Adrenal gland (tissue), 19 donors: ENCODE measurements around the gene C2orf42. TPM values are rescaled to one million over a fixed set of nuclear protein-coding genes. Genes with fewer than 3 reads are reported as not detected.

ENCODE experiments used
- DNase-seq, 7 donors: peaks; one replicate each; pipeline ENCODE4 v3.0.0-alpha.2; 2019 to 2020
- H3K27ac ChIP-seq, 5 donors: fragments of 200-600 bp; sonication (generic) in 4 of 5; 1 replicate in 3 of 5; 2 replicates in 2 of 5; pipeline versions ENCODE4 v1.5.1 to v1.8.0; 2016 to 2020; ENCODE audit warnings: mild to moderate bottlenecking in 1 of 5
- H3K27me3 ChIP-seq: fragments of 200-600 bp; 2 replicates; pipeline ENCODE4 v1.8.0; 2021
- H3K36me3 ChIP-seq, 2 donors: fragments of 200-600 bp; replicated peaks in 1 of 2; 1 replicate in 1 of 2; 2 replicates in 1 of 2; pipeline versions ENCODE4 v1.5.1 to v1.8.0; 2018 to 2022
- H3K4me1 ChIP-seq, 2 donors: fragments of 200-600 bp; replicated peaks in 1 of 2; 1 replicate in 1 of 2; 2 replicates in 1 of 2; pipeline versions ENCODE4 v1.5.1 to v1.8.0; 2018 to 2021
- H3K4me3 ChIP-seq, 4 donors: fragments of 200-600 bp; sonication (generic) in 3 of 4; one replicate each; pipeline ENCODE4 v1.5.1; 2016 to 2018
- H3K9me3 ChIP-seq, 3 donors: fragments of 200-600 bp; sonication (generic) in 1 of 3; replicated peaks in 1 of 3; 1 replicate in 2 of 3; 2 replicates in 1 of 3; pipeline versions ENCODE4 v1.5.1 to v1.8.0; 2016 to 2021
- CTCF ChIP-seq, 6 experiments: fragments of 450-650 bp in 4 of 6; fragments of 200-600 bp in 2 of 6; sonication (generic) in 1 of 6; IDR thresholded peaks; 1 replicate in 5 of 6; 2 replicates in 1 of 6; pipeline versions ENCODE4 v1.5.1 to v1.8.0; 2016 to 2021; ENCODE audit warnings: antibody characterized with exemption in 6 of 6, mild to moderate bottlenecking in 2 of 6, moderate library complexity in 1 of 6
- POLR2A ChIP-seq, 2 donors: fragments of 450-650 bp; IDR thresholded peaks; one replicate each; pipeline ENCODE4 v1.6.1; 2017; ENCODE audit warnings: antibody characterized with exemption in 2 of 2, mild to moderate bottlenecking in 2 of 2, moderate library complexity in 1 of 2
- WGBS, 4 donors: extraction: QIAGEN DNeasy Blood & Tissue Kit in 2 of 4; methylation state at CpG; one replicate each; pipeline versions ENCODE4 v1.1.5 to v1.1.7; 2013 to 2017; 5-methylcytosine and 5-hydroxymethylcytosine counted together
- intact Hi-C, 2 donors: fragments of 100-400 bp; cut with DNase I; formaldehyde crosslinking; loops; one replicate each; pipeline versions ENCODE4 v1.14.1 to v1.15.0; 2022 to 2023
- long read RNA-seq, 10 donors: library from polyadenylated mRNA in 3 of 10; unstranded in 2 of 10; stranded (forward) in 1 of 10; transcript quantifications; one replicate each; pipeline ENCODE4 v2.0.0 and lab custom pipeline, GENCODE V29; 2021 to 2026
- polyA plus RNA-seq, 3 donors: library from polyadenylated mRNA; stranded (reverse); fragments of 200-250 nt in 2 of 3; fragments of 350-450 nt in 1 of 3; fragmentation: Illumina TruSeq in 1 of 3; extraction: RNeasy Lipid Tissue Mini Kit (QIAGEN cat#74804) in 1 of 3; gene quantifications; one replicate each; pipeline ENCODE4 v1.2.3, GENCODE V29; 2013 to 2014
- total RNA-seq, 9 donors: library from RNA; depleted of rRNA in 4 of 9; stranded (reverse); fragments of >200 nt in 4 of 9; fragments of 120-200 nt in 1 of 9; fragmentation: NEBNext Ultra II Directional in 1 of 9; extraction: Animal tissue kit (Norgen Biotek cat#: 25700) in 1 of 9; gene quantifications; one replicate each; pipeline versions ENCODE4 v1.1.0 to v1.2.4, GENCODE V29; 2013 to 2023
- donor health status: healthy with polysubstance abuse.
- donor health status: Bipolar disorder and iron deficiency.
- donor health status: DM: yes; HTN: yes; CAD: no.
- donor health status: DM: no; HTN: no; CAD: no.
- donor health status: DM: no; HTN: no; CAD: no.
- donor health status: DM: yes; HTN: yes; CAD: no.

C2orf42 gene
- total RNA-seq (10 to 100 TPM; 14.7 to 33.7 (median 19.6) TPM), polyA plus RNA-seq (10 to 100 TPM in 2 of 3 donors, 1 to 10 TPM in 1; 8.0 to 13.7 (median 13.5) TPM)
- long read RNA-seq, donor 1, partial matches to known transcripts, result 0 of 1 reads
- long read RNA-seq, donor 1, other reads (novel, unspliced or antisense), result 0 of 1 reads
- long read RNA-seq, donor 2, partial matches to known transcripts, result 0 of 1 reads
- long read RNA-seq, donor 2, other reads (novel, unspliced or antisense), result 0 of 1 reads
- long read RNA-seq, donor 3, partial matches to known transcripts, result 0 of 1 reads
- long read RNA-seq, donor 3, other reads (novel, unspliced or antisense), result 0 of 1 reads
- long read RNA-seq, donor 4, partial matches to known transcripts, result 0 of 4 reads
- long read RNA-seq, donor 4, other reads (novel, unspliced or antisense), result 3 of 4 reads
- long read RNA-seq, donor 5, transcript C2orf42-201 (10 exons, 2,581 nt), result major isoform, 7 of 21 reads
- long read RNA-seq, donor 5, partial matches to known transcripts, result 1 of 21 reads
- long read RNA-seq, donor 5, other reads (novel, unspliced or antisense), result 13 of 21 reads
- long read RNA-seq, donor 6, partial matches to known transcripts, result 0 of 1 reads
- long read RNA-seq, donor 6, other reads (novel, unspliced or antisense), result 0 of 1 reads
- long read RNA-seq, donor 7, result 0 reads
- long read RNA-seq, donor 8, result 0 reads
- long read RNA-seq, donor 9, result 0 reads
- long read RNA-seq, donor 10, result 0 reads

- WGBS, 4 donors, result 0 to 2% (median 1%) methylated on average over 13 to 60 of the region's 60 CpGs
- intact Hi-C loops, result no loop called here
Measured at GRCh38 chr2:70190418-70191243, at the start of gene C2orf42. TSS of gene C2orf42 (minus strand) at chr2:70191019. CDS start at chr2:70181985, 9,034 bp downstream.

GRCh38 chr2:70240599-70240998 is 49.8 kb upstream of the C2orf42 start:
- H3K4me3 ChIP-seq, result no peak overlapping the region
- peaks cover 6 to 44% of the 10 kb centered on the region in 2 donors for H3K4me1 ChIP-seq
- WGBS, 4 donors, result 88 to 93% (median 90%) methylated on average over 3 of the region's 3 CpGs
- TF ChIP-seq POLR2A (IDR thresholded peaks at IDR 0.05) (no peak), CTCF (IDR thresholded peaks at IDR 0.05) (no peak)
- H3K36me3 ChIP-seq, result peaks cover 0 to 17% of the 10 kb centered on the region in 2 donors
- no peak overlapping the region for H3K27ac ChIP-seq
- intact Hi-C loops, result no loop called here
- H3K9me3 ChIP-seq, result no peaks in the 10 kb centered on the region
- DNase-seq, result no peak
- H3K27me3 ChIP-seq, result no peaks in the 10 kb centered on the region

More at GRCh38 chr2:70190418-70191243, at the start of gene C2orf42:
- Histone ChIP-seq H3K9me3 (no peaks in the 10 kb centered on the region), H3K36me3 (no peaks in the 10 kb centered on the region), H3K27me3 (no peaks in the 10 kb centered on the region), H3K27ac (peak within 1 kb of the TSS; percentile 94 to 95 (median 95)), H3K4me3 (peak within 1 kb of the TSS; percentile 18 to 84 (median 48)), H3K4me1 (peaks cover 0 to 10% of the 10 kb centered on the region in 2 donors)
- TF ChIP-seq CTCF (IDR thresholded peaks at IDR 0.05) (peak in 3 of 6 experiments; percentile 4 to 23 (median 18)), POLR2A (IDR thresholded peaks at IDR 0.05) (peak; percentile 97)
- peak; percentile 95 to 99 (median 97) for DNase-seq

- H3K27ac ChIP-seq, result no peak overlapping the region
- H3K36me3 ChIP-seq, result peaks cover 0 to 75% of the 10 kb centered on the region in 2 donors
Measured at GRCh38 chr2:70233926-70234325, 43.1 kb upstream of the C2orf42 start.

More at GRCh38 chr2:70233926-70234325, 43.1 kb upstream of the C2orf42 start:
- no peaks in the 10 kb centered on the region for H3K27me3 ChIP-seq
- DNase-seq, result no peak
- intact Hi-C loops, result no loop called here
- TF ChIP-seq CTCF (IDR thresholded peaks at IDR 0.05) (no peak), POLR2A (IDR thresholded peaks at IDR 0.05) (no peak)
- peaks cover 0 to 5% of the 10 kb centered on the region in 2 donors for H3K4me1 ChIP-seq
- H3K9me3 ChIP-seq, result no peaks in the 10 kb centered on the region
- 61 to 67% (median 65%) methylated on average over 3 of the region's 3 CpGs for WGBS, 4 donors
- no peak overlapping the region for H3K4me3 ChIP-seq
